Measurements from ENCODE around the gene RBMS3.

RBMS3 gene

DNA sequence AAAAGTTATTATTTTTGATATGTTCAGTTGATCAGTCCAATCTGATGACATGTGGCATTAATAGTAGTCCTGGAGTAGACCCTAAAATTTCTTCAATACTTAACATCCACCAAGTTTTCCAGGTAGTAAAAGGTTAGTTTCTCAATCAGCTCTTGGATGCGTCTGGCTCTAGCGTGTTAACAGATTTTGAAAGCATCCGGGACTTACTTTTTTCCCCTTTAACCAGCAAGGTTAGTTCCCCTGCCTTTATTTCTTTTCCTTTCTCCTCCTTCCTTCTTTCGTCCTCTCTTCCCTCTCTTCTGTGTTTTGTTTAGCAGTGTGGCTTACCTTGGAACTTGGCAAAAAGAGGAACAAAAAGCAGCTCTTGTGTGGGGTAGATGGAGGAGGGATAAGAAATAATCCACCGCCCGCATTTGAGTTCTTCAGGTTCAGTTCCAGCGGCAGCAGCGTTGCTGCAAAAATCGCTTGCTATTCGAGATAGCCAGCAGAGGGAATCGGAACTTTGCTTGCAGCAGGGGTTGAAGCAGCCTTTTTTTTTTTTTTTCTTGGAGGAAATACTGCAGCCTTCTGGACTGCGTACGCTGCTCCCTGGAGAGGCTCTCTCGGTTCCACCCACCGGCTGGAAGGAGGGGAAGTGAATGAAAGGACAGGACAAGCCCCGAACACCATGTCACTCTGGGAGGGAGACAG is at the start of gene RBMS3:
Gene RBMS3 (plus strand): TSS at position 668 of the 690 bp plus-strand sequence.
- DNase-seq = peak; percentile 96

DNA sequence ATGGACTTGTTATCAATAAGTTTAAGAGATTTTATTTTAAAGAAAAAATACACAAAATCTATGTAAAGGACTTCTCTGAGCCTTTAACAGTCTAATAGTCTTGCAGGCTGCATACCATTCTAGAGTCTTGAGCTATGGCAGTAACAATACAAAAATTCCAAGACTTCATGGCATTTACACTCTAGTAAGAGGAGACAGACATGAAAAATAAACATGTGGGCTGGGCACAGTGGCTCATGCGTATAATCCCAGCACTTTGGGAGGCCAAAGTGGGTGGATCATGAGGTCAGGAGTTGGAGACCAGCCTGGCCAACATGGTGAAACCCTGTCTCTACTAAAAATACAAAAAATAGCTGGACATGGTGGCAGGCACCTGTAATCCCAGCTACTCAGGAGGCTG is 47.7 kb upstream of the RBMS3 start:
- peak; percentile 32 to 54 for DNase-seq

DNA sequence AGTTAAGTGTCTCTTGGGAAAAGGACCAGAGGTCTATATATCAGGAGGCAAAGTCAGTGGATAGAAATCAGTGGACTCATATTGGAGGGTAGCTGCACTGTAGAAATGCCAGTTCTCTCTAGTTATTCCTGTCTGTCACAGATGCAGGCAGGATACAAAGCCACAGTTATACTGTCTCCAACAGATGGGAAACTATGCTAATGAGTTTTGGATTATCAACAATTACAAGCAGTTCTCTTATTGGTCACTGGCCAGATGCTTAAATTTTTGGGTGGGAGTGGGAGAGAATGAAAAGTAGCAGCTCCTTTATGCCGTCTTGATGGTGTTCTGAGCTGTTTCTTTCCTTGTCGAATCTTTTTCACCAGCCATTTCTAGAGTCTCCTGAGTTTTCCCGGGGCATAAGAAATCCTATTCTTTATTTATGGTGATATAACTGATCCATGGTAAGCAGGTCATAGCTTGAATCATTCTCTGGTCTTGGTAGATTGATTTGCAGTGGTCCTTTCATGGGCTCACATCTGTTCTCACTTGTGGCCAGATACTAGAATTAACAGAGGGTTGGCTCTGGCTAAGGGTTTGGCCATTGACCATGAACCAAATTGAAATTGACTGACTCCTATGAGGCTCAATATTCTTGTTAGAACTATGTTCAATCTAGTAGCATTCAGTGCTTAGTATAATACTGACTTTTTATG is 44.6 kb upstream of the RBMS3 start:
- no peak for DNase-seq

DNA sequence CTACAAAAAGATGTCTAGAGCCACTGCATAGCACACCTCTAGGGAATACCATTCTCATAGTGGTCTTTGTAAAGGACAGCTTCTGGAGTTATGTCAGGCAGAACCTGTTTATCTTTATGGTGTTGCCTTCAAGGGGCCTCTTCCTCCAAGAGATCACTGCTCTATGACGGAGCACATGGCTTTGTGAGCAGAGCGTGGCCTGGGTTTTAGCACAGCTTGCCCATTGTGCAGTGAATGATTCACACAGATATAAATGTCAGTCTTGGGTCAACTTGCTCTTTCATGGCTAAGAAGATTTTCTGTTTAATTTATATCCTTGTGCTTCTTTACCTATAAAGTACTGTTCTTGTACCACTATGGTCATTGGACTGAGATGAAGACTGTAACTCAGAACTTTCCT is 41.5 kb upstream of the RBMS3 start:
- no peak for DNase-seq

DNA sequence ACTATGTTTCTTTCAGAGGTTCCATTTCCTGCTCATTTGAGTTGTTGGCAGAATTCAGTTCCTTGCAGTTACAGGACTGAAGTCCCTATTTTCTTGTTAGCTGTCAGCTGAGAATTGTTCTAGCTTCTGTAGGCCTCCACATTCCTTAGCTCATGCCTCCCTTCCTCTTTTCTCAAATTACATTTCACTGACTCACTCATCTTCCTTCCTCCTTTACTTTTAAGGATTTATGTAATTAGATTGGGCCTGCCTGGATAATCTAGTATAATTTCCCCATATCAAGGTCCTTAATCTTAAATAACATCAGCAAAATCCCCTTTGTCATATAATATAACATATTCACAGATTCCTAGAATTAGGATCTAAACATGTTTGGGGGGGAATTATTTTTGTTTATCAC is 40.6 kb upstream of the RBMS3 start:
- peak; percentile 18 to 80 for DNase-seq

DNA sequence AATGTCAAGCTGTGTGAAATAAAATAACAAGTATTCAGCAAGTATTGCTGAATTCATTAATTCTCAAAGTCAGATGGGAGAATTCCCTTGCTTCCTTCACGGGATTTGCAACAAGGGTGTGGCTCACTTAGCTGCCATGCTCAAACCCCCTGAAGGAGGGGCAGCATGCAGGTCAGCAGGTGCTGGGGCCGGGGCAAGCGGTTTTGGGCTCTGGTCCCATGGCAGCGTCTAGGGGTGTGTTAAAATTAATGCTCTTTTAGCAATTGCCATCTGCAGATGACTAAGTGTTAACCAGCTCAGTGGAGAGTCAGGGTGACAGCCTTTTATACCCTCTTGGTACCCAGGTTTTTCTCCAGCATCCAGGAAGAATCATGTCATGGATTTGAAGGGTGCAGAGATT is 40.0 kb upstream of the RBMS3 start:
- DNase-seq = no peak

DNA sequence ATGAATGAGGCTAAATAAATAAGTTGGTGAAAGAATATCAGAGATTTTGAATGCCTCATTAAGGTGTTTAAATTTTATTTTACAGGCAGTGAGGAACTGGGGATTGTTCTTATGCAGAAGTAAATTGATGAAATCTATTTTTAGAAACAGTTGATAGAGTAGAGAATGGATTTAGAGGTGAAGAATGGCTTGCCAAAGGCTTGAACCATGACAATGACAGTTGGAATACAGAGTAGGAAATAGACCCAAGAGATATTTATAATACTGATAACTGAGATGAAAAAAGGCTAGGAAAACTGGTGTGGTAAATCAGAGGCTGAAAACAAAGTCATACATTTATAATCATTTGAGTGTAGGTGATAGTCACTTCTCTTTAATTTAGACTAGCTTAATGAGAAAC is 39.0 kb upstream of the RBMS3 start:
- no peak for DNase-seq

DNA sequence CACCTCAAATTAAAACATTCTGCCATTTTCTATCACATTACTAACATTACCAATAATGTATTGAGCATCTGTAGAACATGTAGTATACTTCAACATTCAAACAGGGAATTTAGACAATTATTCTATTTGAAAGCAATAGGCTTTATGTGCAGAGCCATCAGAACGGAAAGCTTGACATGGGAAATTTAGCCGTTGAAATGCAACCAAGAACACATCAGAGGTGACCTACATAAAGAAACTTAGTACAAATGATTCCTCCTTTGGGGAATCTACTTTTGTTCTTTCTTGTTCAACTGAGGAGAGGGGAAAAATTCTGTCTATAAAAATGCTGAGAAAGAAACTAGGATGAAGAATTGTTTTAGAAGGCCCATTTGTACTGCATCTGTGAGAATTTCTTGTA is 38.6 kb upstream of the RBMS3 start:
- no peak for DNase-seq

DNA sequence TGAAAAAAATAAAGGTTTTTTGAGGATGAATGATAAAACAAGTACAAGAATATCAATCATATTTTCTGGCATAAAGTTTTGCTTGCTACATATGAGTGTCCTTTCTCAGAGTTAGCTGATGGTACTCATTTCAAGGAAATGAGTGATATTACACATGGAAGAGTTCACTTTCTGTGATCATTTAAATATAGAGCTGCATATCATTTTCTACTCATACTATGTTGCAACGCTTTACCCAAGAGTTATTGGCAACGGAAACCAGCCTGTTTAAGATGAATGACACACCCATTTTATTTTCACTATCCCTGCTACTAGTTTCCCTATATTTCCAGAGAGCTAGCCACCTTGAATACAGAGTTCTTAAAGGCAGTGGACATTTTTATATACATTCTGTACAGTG is 35.4 kb upstream of the RBMS3 start:
- DNase-seq = no peak

DNA sequence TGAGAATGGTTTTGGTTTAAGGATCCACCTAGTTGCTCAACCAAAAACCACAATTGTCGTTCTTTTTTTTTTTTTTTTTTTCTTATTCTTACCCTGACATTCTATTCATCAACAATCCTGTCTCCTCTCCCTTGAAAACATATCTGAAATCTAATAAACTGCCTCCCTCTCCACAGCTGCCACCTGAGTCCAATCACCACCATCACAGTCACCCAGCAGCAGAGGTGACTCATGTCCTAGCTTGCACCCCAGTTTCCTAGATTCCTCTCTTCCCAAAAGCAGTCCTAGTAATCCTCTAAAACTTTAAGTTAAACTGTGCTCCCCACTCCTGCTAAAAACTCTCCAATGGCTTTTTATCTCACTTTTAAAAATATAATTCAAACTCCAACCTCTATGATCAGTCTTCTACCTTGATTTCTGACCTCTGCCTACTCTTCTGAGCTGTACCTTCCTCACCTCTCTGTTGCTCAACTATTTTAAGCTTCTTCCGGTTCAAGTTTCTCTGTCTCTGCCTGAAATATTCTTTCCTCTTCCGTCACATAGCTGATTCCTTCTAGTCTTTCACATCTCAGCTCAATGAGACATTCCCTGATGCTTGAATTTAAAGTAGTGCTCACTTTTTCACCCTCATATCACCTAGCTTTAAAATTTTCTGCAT is 33.7 kb upstream of the RBMS3 start:
- no peak for DNase-seq

DNA sequence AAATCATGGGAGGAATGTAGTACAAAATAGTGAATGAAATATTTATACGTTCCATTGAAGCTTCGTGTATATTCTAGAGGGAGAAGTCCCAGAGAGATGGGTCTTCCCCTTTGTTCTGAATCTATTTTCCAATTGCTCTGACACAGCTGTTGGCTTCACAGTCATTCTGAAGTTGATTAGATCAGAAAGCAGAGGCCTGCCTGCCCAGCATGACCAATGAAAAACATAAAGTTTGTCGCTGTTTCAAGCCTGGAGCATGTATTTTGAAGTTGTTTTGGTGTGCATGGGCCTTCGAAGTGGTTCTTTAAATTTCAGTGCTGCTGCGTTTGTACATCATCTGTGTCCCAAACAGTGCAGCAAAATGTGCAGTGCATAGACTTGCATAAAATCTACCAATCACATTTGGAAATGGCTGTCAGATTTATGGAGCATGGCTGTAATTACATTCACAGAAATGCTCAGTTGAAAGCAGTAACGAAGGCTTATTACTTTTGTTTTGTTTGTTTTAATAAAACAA is 31.0 kb upstream of the RBMS3 start:
- DNase-seq = no peak

DNA sequence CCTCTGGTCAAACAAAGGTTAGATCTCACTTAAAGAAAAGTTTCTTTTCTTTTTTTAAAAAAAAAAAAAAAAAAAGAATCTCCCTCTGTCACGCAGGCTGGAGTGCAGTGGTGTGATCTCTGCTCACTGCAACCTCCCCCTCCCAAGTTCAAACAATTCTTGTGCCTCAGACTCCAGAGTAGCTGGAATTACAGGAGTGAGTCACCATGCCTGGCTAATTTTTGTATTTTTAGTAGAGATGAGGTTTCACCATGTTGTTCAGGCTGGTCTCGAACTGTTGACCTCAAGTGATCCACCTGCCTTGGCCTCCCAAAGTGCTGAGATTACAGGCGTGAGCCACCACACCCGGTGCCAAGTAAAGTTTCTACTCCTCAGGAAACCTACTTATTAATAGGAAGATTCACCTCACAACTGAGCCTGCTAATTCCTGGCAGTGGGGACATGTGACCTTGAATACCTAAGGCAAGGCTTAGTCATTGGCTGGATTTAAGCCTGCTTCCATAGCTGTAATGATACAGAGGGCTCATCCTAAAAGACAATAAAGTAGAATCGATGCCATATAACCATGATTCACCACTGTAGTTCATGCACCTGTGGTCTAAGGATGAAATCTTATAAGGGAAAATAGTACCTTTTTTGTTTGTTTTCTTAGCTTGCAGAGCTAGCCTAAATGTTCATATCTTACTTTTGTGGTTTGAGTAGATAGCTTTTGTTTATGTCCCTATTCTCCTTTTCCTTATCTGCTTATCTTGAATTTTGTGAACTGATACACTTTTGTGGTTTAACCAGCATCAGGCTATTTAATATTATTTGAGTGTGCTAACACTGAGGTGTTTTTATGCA is 24.8 kb upstream of the RBMS3 start:
- no peak for DNase-seq

DNA sequence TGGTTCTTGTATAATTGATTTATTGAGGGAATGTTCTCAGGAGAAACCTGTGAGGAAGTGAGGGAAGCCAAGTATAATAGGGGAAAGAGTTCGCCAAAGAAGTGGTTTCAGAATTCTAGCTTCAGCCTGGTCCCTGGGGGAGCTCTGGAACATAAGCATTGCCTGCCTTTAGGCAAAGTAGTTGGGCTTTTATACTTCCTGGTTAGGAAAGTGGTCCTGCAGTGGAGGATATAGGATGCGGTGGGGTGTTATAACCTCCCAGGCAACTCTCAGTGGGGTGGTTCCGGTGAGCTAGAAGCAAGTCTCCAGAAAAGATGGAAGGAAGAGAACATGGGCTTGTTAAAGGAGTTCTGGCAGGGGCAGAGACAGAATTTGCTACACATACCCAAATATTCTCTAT is 22.7 kb upstream of the RBMS3 start:
- no peak for DNase-seq

DNA sequence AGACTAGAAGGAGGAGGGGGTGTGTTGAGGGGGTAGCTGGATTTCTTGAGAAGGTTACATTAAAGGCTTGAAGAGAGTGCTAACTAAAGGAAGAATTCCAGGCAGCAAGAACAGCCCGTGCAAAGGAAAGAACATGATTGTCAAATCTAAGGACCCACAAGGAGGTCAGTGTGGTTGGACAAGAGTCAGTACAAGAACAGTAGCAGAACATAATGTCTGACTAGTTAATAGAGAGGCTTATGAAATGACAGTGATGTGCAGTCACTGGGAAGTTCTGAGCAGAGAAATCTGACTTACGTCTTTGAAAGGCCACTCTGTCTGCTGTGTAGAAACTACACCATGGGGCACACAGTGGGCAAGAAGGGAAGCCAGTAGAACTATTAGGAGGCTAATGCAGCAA is 19.8 kb upstream of the RBMS3 start:
- no peak for DNase-seq

DNA sequence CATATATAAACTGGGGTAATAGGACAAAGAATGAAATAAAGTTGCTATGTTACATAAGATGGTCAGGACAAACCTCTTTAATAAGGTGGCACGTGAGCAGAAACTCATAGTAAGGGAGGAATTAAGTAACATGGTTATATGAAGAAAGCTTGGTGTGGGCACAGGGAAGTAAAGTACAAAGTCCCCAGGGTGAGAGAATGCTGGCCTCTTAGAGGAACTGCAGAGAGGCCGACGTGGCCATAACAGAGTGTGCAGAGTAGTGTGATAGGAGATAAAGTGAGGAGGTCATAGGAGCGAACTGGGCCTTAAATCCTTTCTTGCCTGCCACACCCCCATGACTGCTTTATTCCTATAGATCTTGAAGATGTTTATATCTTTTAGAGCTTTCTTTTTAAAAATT is 17.4 kb upstream of the RBMS3 start:
- no peak for DNase-seq

DNA sequence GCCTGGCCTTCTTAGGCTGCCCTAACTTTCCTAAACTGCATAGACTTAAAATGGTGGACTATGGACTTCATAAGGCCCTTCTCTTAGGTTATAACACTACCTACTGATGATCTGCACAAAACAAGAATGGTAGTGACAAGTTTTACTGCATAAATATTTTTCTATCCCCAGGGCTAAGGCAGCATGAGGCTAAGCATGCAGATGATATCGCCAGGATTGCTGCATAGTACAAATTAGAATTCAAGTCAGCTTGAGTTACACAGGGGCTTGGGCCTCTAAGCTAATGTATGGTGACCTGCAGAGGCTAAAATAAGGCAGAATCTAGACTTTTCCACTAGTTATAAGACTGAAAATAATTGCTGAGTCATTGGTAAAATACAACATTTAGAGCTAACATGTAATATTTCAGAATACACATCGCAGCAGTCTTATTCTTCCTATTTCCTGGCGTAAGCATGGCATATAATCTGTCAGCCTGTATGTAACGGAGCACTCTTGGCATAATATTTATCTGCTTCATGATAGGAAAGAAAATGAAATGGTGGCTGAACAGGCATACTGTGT is 15.3 kb upstream of the RBMS3 start:
- DNase-seq = no peak

DNA sequence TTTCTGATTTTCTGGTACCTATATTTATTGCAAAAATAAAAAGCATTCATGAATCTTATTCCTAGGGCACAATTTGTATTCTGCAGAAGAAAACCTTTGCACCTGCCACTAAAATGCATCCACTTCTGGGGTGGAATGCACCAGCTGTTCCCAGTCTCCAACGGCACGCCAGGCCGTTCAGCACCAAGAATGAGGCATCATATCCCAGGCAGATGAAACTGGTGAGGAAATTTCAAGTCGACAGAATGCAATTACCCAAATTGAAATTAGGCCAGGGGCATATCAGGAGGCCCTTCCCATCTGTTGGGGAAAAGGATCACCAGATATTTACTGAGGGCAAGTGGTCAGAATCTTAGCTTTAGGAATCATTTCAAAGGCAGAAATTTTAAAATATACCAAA is 13.6 kb upstream of the RBMS3 start:
- DNase-seq = no peak

DNA sequence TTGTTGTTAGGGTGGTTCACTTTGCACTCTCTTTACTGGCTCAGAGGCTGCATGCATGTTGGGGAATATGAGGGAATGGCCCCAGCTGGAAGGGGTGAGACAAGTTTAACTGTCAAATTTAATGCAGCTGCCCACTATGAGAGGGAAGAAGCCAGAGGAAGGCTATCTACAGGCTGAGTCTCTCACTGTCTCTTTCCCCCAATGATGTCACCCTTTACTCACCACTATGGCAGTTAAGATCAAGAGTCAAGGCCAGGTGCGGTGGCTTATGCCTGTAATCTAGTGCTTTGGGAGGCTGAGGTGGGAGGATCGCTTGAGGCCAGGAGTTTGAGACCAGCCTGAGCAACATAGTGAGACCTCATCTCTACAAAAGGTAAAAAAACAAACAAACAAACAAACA is 12.2 kb upstream of the RBMS3 start:
- DNase-seq = no peak

DNA sequence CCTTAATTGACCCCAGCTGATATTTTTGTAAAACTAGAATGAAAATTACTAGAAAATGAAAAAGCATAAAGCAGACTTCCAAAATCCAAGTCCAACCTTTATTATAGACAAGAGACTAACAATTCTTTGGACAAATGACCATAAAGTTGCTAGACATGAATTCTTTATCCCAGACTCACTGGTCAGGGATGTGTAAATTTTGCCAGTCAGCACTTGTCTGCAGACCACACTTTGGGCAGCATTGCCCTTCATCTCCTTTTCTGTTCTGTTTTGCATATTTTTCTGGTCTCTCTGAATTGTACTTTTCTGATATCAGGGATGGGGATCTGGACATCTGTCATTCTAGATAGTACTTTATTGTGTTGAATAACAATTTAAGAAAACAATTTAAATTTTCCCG is 10.1 kb upstream of the RBMS3 start:
- DNase-seq = no peak

DNA sequence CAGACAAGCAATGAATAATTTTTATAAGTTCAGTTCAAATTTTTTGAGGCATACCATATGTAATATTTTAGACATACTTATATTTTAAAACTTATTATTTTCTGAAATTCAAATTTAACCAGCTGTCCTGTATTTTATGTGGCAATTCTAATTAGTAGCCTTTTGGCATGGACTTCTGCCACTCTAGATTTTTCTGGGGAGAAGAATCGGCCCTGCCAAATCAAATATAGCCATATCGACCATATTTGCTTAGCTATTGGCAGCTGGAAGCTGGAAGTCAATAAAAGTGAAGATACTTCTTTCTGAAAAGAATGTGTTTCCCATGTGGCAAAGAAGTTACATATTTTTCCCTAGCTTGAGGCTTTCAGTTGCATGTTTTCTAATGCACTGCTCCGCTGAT is 9.4 kb upstream of the RBMS3 start:
- no peak for DNase-seq

DNA sequence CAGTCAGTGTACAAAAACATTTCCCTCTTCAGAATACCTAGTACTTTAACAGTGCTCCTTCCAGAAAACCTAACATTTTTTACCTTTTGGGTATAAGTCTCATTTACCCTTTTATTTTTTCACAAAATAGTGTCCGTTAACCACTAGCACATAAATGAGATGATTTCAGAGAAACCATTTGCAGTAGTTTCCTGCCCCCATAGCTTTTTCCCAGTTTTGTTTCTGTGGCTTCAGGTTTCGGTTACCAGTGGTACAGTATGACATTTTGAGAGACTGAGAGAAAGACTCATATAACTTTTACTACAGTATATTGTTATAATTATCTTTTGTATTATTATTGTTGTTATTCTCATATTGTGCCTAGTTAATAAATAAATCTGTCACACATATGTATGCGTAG is 6.2 kb upstream of the RBMS3 start:
- DNase-seq = no peak

DNA sequence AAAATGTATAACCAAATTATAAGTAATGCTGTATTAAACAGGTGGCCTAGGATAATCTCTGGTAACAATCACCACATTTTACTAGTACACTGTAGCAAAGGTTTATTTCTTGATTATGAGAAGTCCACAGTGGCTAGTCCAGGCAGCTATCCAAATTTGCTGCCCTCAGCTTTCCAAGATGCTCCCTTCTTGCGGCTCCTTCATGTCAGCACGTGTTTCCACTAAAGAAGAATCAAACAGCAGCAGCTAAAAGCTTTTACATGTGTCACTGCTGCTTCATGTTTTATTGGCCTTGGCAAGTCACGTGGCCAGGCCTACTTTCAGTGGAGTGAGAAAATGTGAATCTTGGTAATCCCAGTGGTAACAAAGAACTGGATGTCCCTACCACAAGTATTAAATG is 5.6 kb upstream of the RBMS3 start:
- no peak for DNase-seq

DNA sequence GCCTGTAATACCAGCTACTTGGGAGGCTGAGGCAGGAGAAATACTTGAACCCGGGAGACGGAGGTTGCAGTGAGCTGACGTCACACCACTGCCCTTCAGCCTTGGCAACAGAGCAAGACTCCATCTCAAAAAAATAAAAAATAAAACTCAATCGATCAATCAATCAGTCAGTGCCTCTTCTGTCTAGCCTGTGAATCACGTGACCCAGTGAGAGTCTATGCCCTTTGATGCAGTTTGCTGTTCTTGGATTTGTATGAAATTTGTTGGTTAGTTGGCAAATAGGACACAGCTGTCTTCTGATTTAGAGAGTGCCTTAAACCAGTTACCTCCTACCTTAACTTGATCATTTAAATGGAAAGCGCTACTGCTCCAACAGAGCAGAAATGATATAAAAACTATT is 3.6 kb upstream of the RBMS3 start:
- no peak for DNase-seq
